ENCODE measurements around the gene CDYL2.
A peak's percentile ranks its signal among the peaks of the same experiment; 100 is the strongest.
"Not testable (repeated sequence)": the region's sequence is repeated elsewhere in the genome, so short reads cannot be mapped to it uniquely, and the experiment has no call there.

CDYL2 gene

DNA sequence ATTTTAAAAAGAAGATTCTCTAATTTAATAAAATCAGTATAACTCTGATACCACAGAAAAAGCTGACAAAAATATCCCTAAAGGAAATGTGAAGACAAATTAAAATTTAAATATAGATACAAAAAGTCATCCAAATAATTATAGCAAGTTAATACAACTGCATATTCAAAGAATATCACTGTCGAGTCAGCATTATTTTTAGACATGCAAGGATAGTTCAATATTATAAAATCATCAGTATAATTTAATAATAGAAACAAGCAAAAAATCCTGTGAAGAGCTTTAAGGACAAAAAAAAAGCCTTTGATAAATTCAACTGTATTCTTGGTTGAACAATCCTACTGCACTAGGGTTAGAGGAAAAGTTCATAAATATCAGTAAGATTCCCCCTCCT is 21.0 kb upstream of the CDYL2 start:
- Histone ChIP-seq H2AFZ (ENCODE audit: low read depth, low read length) (no peak overlapping the region), H3K4me2 (ENCODE audit: low read length) (no peak overlapping the region), H3K36me3 (replicated peaks; ENCODE audit: low read depth, low read length) (no peaks in the 10 kb centered on the region), H3K27ac (ENCODE audit: low read length) (no peak overlapping the region), H3K79me2 (ENCODE audit: low read length) (no peaks in the 10 kb centered on the region), H3K9me3 (ENCODE audit: insufficient read depth, low read length) (no peaks in the 10 kb centered on the region), H3K4me1 (ENCODE audit: low read length) (no peaks in the 10 kb centered on the region), H3K4me3 (ENCODE audit: low read length) (no peak overlapping the region), H3K27me3 (ENCODE audit: low read depth, low read length) (peaks cover 23% of the 10 kb centered on the region), H4K20me1 (ENCODE audit: insufficient read depth, low read length) (no peaks in the 10 kb centered on the region), H3K9ac (ENCODE audit: low read length) (no peak overlapping the region)
- TF ChIP-seq EZH2phosphoT487 (IDR thresholded peaks at IDR 0.05; ENCODE audit: low read depth) (no peak), CTCF (IDR thresholded peaks at IDR 0.05; ENCODE audit: low read depth, low read length) (no peak)

- Histone ChIP-seq H3K9ac (ENCODE audit: low read length) (no peak overlapping the region), H3K79me2 (ENCODE audit: low read length) (no peaks in the 10 kb centered on the region), H3K4me1 (ENCODE audit: low read length) (no peaks in the 10 kb centered on the region), H2AFZ (ENCODE audit: low read depth, low read length) (no peak overlapping the region), H3K27me3 (ENCODE audit: low read depth, low read length) (peaks cover 19% of the 10 kb centered on the region), H3K4me3 (ENCODE audit: low read length) (no peak overlapping the region), H3K4me2 (ENCODE audit: low read length) (no peak overlapping the region), H3K9me3 (ENCODE audit: insufficient read depth, low read length) (no peaks in the 10 kb centered on the region), H3K27ac (ENCODE audit: low read length) (no peak overlapping the region), H3K36me3 (replicated peaks; ENCODE audit: low read depth, low read length) (no peaks in the 10 kb centered on the region), H4K20me1 (ENCODE audit: insufficient read depth, low read length) (no peaks in the 10 kb centered on the region)
- peak; percentile 88 for TF ChIP-seq CTCF (IDR thresholded peaks at IDR 0.05; ENCODE audit: low read depth, low read length)
- TF ChIP-seq EZH2phosphoT487 (IDR thresholded peaks at IDR 0.05; ENCODE audit: low read depth): no peak
Measured at GRCh38 chr16:80824623-80825364, 20.4 kb upstream of the CDYL2 start.

GRCh38 chr16:80819988-80820387 is 15.6 kb upstream of the CDYL2 start:
- H3K4me1 ChIP-seq (ENCODE audit: low read length): no peaks in the 10 kb centered on the region
- no peaks in the 10 kb centered on the region for H3K79me2 ChIP-seq (ENCODE audit: low read length)
- no peak overlapping the region for H3K9ac ChIP-seq (ENCODE audit: low read length)
- H4K20me1 ChIP-seq (ENCODE audit: insufficient read depth, low read length): no peaks in the 10 kb centered on the region
- TF ChIP-seq EZH2phosphoT487 (IDR thresholded peaks at IDR 0.05; ENCODE audit: low read depth) (no peak), CTCF (IDR thresholded peaks at IDR 0.05; ENCODE audit: low read depth, low read length) (no peak)
- no peak overlapping the region for H3K4me3 ChIP-seq (ENCODE audit: low read length)
- no peaks in the 10 kb centered on the region for H3K9me3 ChIP-seq (ENCODE audit: insufficient read depth, low read length)
- no peaks in the 10 kb centered on the region for H3K36me3 ChIP-seq (replicated peaks; ENCODE audit: low read depth, low read length)
- no peak overlapping the region for H3K4me2 ChIP-seq (ENCODE audit: low read length)
- H3K27ac ChIP-seq (ENCODE audit: low read length): no peak overlapping the region
- no peak overlapping the region for H2AFZ ChIP-seq (ENCODE audit: low read depth, low read length)
- 0 out of 2 replicates have a peak, but pooled peaks cover 3% of the 10 kb centered on the region for H3K27me3 ChIP-seq (ENCODE audit: low read depth, low read length)

- TF ChIP-seq CTCF (IDR thresholded peaks at IDR 0.05; ENCODE audit: low read depth, low read length): no peak
- no peak for TF ChIP-seq EZH2phosphoT487 (IDR thresholded peaks at IDR 0.05; ENCODE audit: low read depth)
- Histone ChIP-seq H3K79me2 (ENCODE audit: low read length) (no peaks in the 10 kb centered on the region), H3K36me3 (replicated peaks; ENCODE audit: low read depth, low read length) (no peaks in the 10 kb centered on the region), H3K27ac (ENCODE audit: low read length) (no peak overlapping the region), H3K27me3 (ENCODE audit: low read depth, low read length) (peaks cover 5% of the 10 kb centered on the region; the same call in 1 of the 2 replicates), H3K9me3 (ENCODE audit: insufficient read depth, low read length) (no peaks in the 10 kb centered on the region), H3K4me2 (ENCODE audit: low read length) (no peak overlapping the region), H3K9ac (ENCODE audit: low read length) (no peak overlapping the region), H2AFZ (ENCODE audit: low read depth, low read length) (no peak overlapping the region), H3K4me3 (ENCODE audit: low read length) (no peak overlapping the region), H4K20me1 (ENCODE audit: insufficient read depth, low read length) (no peaks in the 10 kb centered on the region), H3K4me1 (ENCODE audit: low read length) (no peaks in the 10 kb centered on the region)
Measured at GRCh38 chr16:80816356-80816755, 12.0 kb upstream of the CDYL2 start.

DNA sequence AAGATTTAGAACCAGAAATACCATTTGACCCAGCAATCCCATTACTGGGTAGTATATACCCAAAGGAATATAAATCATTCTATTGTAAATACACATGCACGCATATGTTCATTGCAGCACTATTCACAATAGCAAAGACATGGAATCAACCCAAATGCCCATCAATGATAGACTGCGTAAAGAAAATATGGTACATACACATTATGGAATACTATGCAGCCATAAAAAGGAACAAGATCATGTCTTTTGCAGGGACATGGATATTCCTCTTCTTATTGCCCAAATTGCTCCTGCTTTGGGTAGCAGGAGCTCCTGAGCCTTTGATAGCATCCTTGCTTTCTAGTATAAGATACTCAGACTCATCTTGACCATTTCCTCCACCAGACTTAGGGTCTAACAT is 10.9 kb upstream of the CDYL2 start:
- H3K36me3 ChIP-seq (replicated peaks; ENCODE audit: low read depth, low read length); H3K4me3 ChIP-seq (ENCODE audit: low read length); H3K27ac ChIP-seq (ENCODE audit: low read length); H3K9ac ChIP-seq (ENCODE audit: low read length); H4K20me1 ChIP-seq (ENCODE audit: insufficient read depth, low read length); H3K9me3 ChIP-seq (ENCODE audit: insufficient read depth, low read length); H2AFZ ChIP-seq (ENCODE audit: low read depth, low read length); H3K4me2 ChIP-seq (ENCODE audit: low read length); H3K79me2 ChIP-seq (ENCODE audit: low read length); H3K27me3 ChIP-seq (ENCODE audit: low read depth, low read length); H3K4me1 ChIP-seq (ENCODE audit: low read length): not testable (repeated sequence)
